ENCODE data around the gene TLCD3B. TPM values are rescaled to one million over a fixed set of nuclear protein-coding genes. Genes with fewer than 3 reads are reported as not detected.
"Not testable (repeated sequence)": the region's sequence is repeated elsewhere in the genome, so short reads cannot be mapped to it uniquely, and the experiment has no call there.

Gene TLCD3B
- total RNA-seq, 1 experiment from 2014 or later, result 0.47 TPM

GRCh38 chr16:30022887-30023286 is 8.2 kb downstream of the TLCD3B start, which contains the start of gene C16orf92:
C16orf92 (plus strand) TSS chr16:30023198; CDS start chr16:30023341, 143 bp downstream.
- H2AFZ ChIP-seq (ENCODE audit: low read length), result no peak within 1 kb of the TSS
- intact Hi-C loops (cut with micrococcal nuclease), result loop anchor here (5.0 kb wide), 3 partner anchors 161 to 321 kb away; partner anchors contain the start of genes CDIPT and PAGR1
- no peak for TF ChIP-seq EZH2phosphoT487 (IDR thresholded peaks at IDR 0.05; ENCODE audit: borderline replicate concordance, low read length)
- no peak for TF ChIP-seq CTCF (conservative IDR thresholded peaks at IDR 0.05; ENCODE audit: low read depth, low read length)
- no peak for TF ChIP-seq EZH2 (IDR thresholded peaks at IDR 0.05; ENCODE audit: low read length, unreplicated experiment)
- H3K27ac ChIP-seq (ENCODE audit: low read length), result no peak within 1 kb of the TSS
- ChIA-PET CTCF (no interaction called here), POLR2A (ENCODE audit: unreplicated experiment) (no interaction called here)
- H3K9me2 ChIP-seq (replicated peaks; ENCODE audit: low read length), result no peaks in the 10 kb centered on the region
- no peaks in the 10 kb centered on the region for H3K27me3 ChIP-seq (ENCODE audit: low read length)
- H3K9ac ChIP-seq (ENCODE audit: low read length), result no peak within 1 kb of the TSS
- H3K4me1 ChIP-seq (ENCODE audit: insufficient read depth, low read length), result no peaks in the 10 kb centered on the region
- no peaks in the 10 kb centered on the region for H3K36me3 ChIP-seq (ENCODE audit: low read depth, low read length)
- no peak for ATAC-seq
- H3K79me2 ChIP-seq (ENCODE audit: low read length), result no peaks in the 10 kb centered on the region
- no peak for DNase-seq
- H3K4me2 ChIP-seq (ENCODE audit: low read length), result no peak within 1 kb of the TSS
- H4K20me1 ChIP-seq (ENCODE audit: low read length), result no peaks in the 10 kb centered on the region
- H3F3A ChIP-seq (ENCODE audit: low read length, unreplicated experiment), result no peaks in the 10 kb centered on the region
- H3K9me3 ChIP-seq (ENCODE audit: low read length), result no peaks in the 10 kb centered on the region
- no TSS peak for BruUV-seq (replicated peaks)
- no peak within 1 kb of the TSS for H3K4me3 ChIP-seq (ENCODE audit: low read length)

GRCh38 chr16:30018731-30019158 is 12.3 kb downstream of the TLCD3B start:
- POLR2A ChIA-PET (ENCODE audit: unreplicated experiment), result no interaction called here

GRCh38 chr16:30017937-30018336 is 13.1 kb downstream of the TLCD3B start:
- H4K20me1 ChIP-seq (ENCODE audit: low read length); H3K4me2 ChIP-seq (ENCODE audit: low read length); H3K36me3 ChIP-seq (ENCODE audit: low read depth, low read length); CTCF ChIA-PET; H3K27me3 ChIP-seq (ENCODE audit: low read length); BruUV-seq (replicated peaks); H3F3A ChIP-seq (ENCODE audit: low read length, unreplicated experiment); H3K27ac ChIP-seq (ENCODE audit: low read length); H2AFZ ChIP-seq (ENCODE audit: low read length); H3K79me2 ChIP-seq (ENCODE audit: low read length); H3K4me3 ChIP-seq (ENCODE audit: low read length); H3K9me3 ChIP-seq (ENCODE audit: low read length); ATAC-seq; DNase-seq; H3K4me1 ChIP-seq (ENCODE audit: insufficient read depth, low read length); intact Hi-C loops (cut with micrococcal nuclease); H3K9ac ChIP-seq (ENCODE audit: low read length); H3K9me2 ChIP-seq (replicated peaks; ENCODE audit: low read length); POLR2A ChIA-PET (ENCODE audit: unreplicated experiment): not testable (repeated sequence)

More at GRCh38 chr16:30018731-30019158, 12.3 kb downstream of the TLCD3B start:
- no peak overlapping the region for H3K4me3 ChIP-seq (ENCODE audit: low read length)
- no peaks in the 10 kb centered on the region for H4K20me1 ChIP-seq (ENCODE audit: low read length)
- intact Hi-C loops (cut with micrococcal nuclease), result no loop called here
- no peak overlapping the region for H3K4me2 ChIP-seq (ENCODE audit: low read length)
- no peak overlapping the region for H3K27ac ChIP-seq (ENCODE audit: low read length)
- H3K9me2 ChIP-seq (replicated peaks; ENCODE audit: low read length), result no peaks in the 10 kb centered on the region
- CTCF ChIA-PET, result no interaction called here
- no peak overlapping the region for H3K9ac ChIP-seq (ENCODE audit: low read length)
- H3K36me3 ChIP-seq (ENCODE audit: low read depth, low read length), result no peaks in the 10 kb centered on the region
- no peaks in the 10 kb centered on the region for H3K4me1 ChIP-seq (ENCODE audit: insufficient read depth, low read length)
- H3F3A ChIP-seq (ENCODE audit: low read length, unreplicated experiment), result no peaks in the 10 kb centered on the region
- no peak overlapping the region for H2AFZ ChIP-seq (ENCODE audit: low read length)
- BruUV-seq (replicated peaks), result no TSS peak
- DNase-seq, result peak; percentile 49
- no peaks in the 10 kb centered on the region for H3K9me3 ChIP-seq (ENCODE audit: low read length)
- no peaks in the 10 kb centered on the region for H3K79me2 ChIP-seq (ENCODE audit: low read length)
- no peaks in the 10 kb centered on the region for H3K27me3 ChIP-seq (ENCODE audit: low read length)
- TF ChIP-seq EZH2phosphoT487 (IDR thresholded peaks at IDR 0.05; ENCODE audit: borderline replicate concordance, low read length) (no peak), EZH2 (IDR thresholded peaks at IDR 0.05; ENCODE audit: low read length, unreplicated experiment) (no peak), CTCF (conservative IDR thresholded peaks at IDR 0.05; ENCODE audit: low read depth, low read length) (no peak)
- no peak for ATAC-seq

All from PC-3 (cell line).